HCEC 1CT (cell line): ENCODE measurements around the gene FGF1.

Experiments used
- DNase-seq: peaks from one replicate; pipeline ENCODE4 v3.0.0-alpha.2; 2017

Gene FGF1

GRCh38 chr5:142640316-142641005, 45.4 kb downstream of the FGF1 start:
- no peak for DNase-seq

DNA sequence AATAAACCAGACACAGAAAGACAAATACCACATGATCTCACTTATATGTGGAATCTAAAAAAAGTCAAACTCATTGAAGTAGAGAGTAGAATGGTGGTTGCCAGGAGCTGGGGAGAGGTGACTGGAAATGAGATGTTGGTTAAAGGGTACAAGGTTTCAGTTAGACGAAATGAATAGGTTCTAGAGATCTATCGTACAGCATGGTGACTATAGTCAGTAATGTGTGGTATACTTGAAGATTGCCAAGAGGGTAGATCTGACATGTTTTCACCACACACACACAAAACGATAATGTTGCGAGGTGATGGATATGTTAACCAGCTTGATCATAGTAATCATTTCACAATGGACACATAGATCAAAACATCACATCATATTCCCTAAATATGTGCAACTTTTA, 46.4 kb downstream of the FGF1 start:
- DNase-seq: no peak

DNA sequence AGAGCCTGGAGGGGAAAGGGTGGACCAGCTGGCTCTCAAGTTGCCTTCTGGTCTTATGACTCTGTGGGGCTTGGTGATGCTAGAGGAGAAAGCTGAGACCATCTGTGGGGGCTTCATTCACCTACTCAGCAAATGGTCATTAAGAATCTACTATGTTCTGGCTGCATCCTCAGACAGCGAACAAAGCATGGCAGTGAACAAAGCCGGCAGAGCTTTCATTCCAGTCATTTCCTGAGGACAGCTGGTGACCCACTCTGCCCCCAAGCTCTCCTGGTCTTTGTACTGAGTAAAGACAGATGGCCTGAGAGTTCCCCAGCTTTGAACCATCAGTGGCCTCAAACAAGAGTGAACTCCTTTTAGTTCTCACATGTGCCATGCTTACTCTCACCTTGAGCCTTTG, 48.0 kb downstream of the FGF1 start:
- no peak for DNase-seq

GRCh38 chr5:142636698-142637324, 49.1 kb downstream of the FGF1 start:
- DNase-seq: no peak

- DNase-seq: no peak
These were observed 49.8 kb downstream of the FGF1 start for GRCh38 chr5:142636093-142636492.

GRCh38 chr5:142634216-142635011, 51.5 kb downstream of the FGF1 start:
- no peak for DNase-seq

GRCh38 chr5:142630927-142631539, 54.9 kb downstream of the FGF1 start:
- no peak for DNase-seq

DNA sequence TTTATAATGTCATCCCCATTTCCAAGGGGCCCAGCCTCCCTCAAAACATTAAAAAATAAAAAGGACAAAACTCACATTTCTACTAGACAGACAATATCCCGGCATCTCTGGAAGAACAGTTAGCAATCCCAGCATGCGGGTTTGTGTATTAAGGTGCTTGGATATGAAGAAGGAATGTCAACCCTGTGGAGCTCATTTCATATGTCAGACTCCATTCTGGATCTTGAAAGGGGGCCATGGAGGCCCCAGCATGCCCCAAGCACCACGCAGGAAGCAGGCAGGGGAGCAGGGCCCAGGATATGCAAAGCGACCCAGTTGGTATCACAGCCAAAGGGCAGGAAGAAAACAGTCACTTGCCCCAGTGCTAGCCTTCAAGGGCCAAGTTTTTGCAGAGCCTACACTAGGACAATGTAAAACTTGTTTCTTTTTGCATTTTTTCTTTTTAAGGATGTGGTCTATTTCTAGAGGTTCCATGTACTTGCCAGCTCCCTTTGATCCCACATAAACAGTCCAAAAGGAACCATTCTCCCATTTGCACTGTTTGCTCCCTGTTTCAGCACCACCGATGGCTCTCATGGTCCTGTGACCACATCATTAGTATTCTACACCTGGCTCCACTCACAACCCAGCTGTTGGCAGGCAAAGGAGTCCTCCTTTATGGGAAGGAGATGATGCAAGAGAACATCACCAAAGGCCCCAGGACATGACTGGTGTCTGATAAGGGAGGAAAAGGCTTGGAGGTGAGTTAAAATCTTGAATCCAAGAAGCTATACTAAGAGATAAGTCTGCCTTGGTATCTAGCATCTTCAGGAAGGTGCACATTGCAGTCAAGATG, 58.3 kb downstream of the FGF1 start:
- no peak for DNase-seq

- no peak for DNase-seq
These were observed 59.1 kb downstream of the FGF1 start for GRCh38 chr5:142626786-142627185.

GRCh38 chr5:142626099-142626498, 59.8 kb downstream of the FGF1 start:
- no peak for DNase-seq

DNA sequence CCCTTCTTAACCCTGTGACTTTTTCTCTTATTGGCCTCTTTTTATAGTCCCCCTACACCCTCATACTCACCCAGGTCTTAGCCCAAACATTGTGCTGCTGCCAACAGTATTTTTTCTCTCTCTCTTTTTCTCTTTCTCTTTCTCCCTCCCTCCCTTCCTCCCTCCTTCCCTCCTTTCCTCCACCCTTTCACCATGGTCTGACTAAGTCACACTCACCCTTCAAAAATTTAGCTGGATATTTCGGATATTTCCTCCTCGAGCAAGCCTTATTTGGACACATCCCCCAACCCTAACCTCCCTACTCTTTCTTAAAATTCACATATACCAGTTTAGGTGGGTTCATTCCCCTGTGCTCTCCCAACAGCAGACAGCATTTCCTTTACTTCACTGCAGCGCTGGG, 64.7 kb downstream of the FGF1 start:
- DNase-seq: peak; percentile 94

GRCh38 chr5:142619815-142620214, 66.1 kb downstream of the FGF1 start:
- DNase-seq: no peak

DNA sequence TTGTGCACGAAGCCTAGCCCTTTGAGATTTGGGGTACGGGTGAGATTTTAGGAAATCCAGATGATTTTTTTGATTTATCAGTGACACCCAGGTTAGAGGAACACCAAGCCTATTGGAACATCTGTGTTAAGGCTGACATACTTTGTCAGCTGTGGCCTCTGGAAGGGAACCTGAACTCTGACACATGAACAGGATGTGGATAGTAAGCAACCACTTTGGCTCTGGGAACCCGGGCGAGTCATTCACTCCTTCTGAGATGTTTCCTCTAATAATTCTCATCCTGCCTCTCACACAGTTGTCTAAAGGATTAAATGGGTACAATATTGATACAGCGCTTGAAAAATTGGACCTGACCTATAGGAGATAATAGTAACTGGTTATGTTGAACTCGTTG, 67.8 kb downstream of the FGF1 start:
- DNase-seq: peak; percentile 96

GRCh38 chr5:142617416-142618129, 68.3 kb downstream of the FGF1 start:
- DNase-seq: no peak

GRCh38 chr5:142615948-142616347, 69.9 kb downstream of the FGF1 start:
- no peak for DNase-seq

DNA sequence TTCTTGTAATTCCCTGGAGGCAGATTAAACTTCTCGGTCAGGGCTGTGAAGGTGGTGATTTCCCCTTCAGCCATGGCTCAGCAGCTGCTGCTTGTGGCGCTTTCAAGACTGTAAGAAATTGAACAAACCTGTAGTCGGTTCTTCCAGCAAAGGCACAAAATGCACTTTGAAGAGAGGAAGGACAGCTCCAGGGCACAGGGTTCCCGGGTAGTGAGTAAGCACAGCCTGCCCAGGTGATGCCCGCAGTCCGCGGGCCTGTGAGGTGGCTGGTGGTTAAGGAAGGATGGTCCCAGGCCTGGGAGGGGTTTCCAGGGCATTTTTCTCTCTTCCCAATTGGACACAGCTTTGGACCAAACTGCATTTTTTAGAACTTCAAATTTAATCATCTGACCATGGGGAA, 71.8 kb downstream of the FGF1 start:
- DNase-seq: no peak

DNA sequence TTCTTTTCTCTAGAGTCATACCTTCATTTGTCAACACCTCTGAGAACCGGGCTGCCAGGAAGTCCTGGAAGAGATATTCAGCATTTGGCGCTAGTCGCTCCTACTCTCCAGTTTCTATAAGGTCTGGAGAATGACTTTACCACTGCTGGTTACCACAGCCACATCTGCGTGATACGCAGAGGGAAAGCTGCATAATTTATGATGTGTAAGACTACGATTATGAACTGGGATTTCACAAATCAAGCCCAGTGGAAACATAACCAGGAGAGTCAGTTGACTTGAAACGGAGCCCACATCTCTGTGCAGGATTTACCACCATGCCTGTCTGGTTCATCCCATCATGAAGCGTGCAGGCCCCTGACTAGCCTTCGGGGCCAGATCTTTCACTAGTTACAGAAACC, 72.6 kb downstream of the FGF1 start:
- no peak for DNase-seq

DNA sequence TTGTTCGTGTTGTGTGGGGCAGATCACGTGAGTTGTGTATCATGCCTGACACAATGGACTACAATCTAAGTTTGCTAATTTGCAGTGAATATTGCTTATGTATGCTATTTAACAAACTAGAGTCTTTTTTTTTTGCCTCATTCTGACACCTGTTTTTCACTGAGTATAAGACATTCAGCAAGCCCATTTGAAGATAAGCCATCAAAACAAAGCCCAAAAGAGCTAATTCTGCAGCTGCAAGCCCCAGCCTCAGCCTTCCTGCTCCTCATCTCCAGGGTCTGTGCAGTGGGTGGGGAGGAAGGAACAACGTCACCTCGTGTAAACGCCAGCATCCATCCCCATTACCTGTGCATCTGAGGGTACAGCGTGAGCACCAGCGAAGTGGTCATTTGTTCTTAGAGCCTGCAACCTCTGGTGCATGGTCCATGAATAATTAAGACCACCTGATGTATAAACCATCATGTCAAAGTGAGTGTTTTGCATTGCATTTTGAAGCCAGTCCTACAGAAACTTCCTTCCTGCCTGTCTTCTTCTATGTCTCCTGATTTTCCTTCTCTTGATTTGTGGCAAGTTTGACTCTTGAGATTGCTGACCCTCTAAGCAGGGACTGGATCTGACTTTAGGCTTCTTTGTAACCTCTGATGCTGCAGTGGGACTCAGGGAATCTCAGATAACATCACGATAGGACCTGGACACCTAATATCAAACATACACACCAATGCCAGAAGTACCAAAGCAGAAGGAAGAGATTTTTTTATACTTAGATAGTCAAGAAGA, 73.2 kb downstream of the FGF1 start:
- DNase-seq: no peak

GRCh38 chr5:142611154-142611553, 74.7 kb downstream of the FGF1 start:
- DNase-seq: peak; percentile 61

- DNase-seq: no peak
These were observed 75.5 kb downstream of the FGF1 start for GRCh38 chr5:142610176-142611001.
